D721Med (cell line): Measurements from ENCODE around the gene EXOC4.
"Not testable (repeated sequence)": the region's sequence is repeated elsewhere in the genome, so short reads cannot be mapped to it uniquely, and the experiment has no call there.

Experiments used
- DNase-seq: peaks from one replicate; pipeline ENCODE4 v3.0.0; 2011; ENCODE audit warnings: low spot score; ENCODE audit not compliant: insufficient read length
- FAIRE-seq: peaks from 2 replicates; lab custom pipeline; 2011; peaks lifted over from hg19 to GRCh38; lab: Jason Lieb, UNC
- CTCF ChIP-seq: IDR thresholded peaks from 2 replicates; pipeline ENCODE4 v1.5.1; 2012; ENCODE audit warnings: mild to moderate bottlenecking, control low read depth; ENCODE audit not compliant: insufficient read depth; ENCODE audit errors: missing control alignments

Gene EXOC4

GRCh38 chr7:133252858-133253518 is at the start of gene EXOC4:
Gene EXOC4, plus strand, starts transcription at chr7:133253078.
- peak; percentile 95 for FAIRE-seq
- DNase-seq = peak; percentile 46
- TF ChIP-seq CTCF = no peak

- TF ChIP-seq CTCF = no peak
- no peak for FAIRE-seq
Observed at GRCh38 chr7:133203490-133203889, 49.4 kb upstream of the EXOC4 start.

GRCh38 chr7:133207687-133208086 is 45.2 kb upstream of the EXOC4 start:
- FAIRE-seq = no peak
- DNase-seq = no peak

More at GRCh38 chr7:133203490-133203889, 49.4 kb upstream of the EXOC4 start:
- DNase-seq = no peak

GRCh38 chr7:133210817-133211216 is 42.1 kb upstream of the EXOC4 start:
- not testable (repeated sequence) for FAIRE-seq, DNase-seq

More at GRCh38 chr7:133207687-133208086, 45.2 kb upstream of the EXOC4 start:
- peak; percentile 38 for TF ChIP-seq CTCF

- not testable (repeated sequence) for FAIRE-seq, DNase-seq
Observed at GRCh38 chr7:133213772-133214171, 39.1 kb upstream of the EXOC4 start.

- FAIRE-seq (no peak), DNase-seq (no peak)
Observed at GRCh38 chr7:133217773-133218172, 35.1 kb upstream of the EXOC4 start.

GRCh38 chr7:133230591-133231194 is 22.2 kb upstream of the EXOC4 start:
- peak; percentile 74 for TF ChIP-seq CTCF
- FAIRE-seq = peak; percentile 80
- no peak for DNase-seq

More at GRCh38 chr7:133217773-133218172, 35.1 kb upstream of the EXOC4 start:
- no peak for TF ChIP-seq CTCF

- TF ChIP-seq CTCF = no peak
- FAIRE-seq (no peak), DNase-seq (no peak)
Observed at GRCh38 chr7:133233142-133233541, 19.7 kb upstream of the EXOC4 start.
